HepG2 (cell line): ENCODE measurements around the gene PLCB1. TPM values are rescaled to one million over a fixed set of nuclear protein-coding genes. Genes with fewer than 3 reads are reported as not detected.

Experiments
- BRD4 ChIP-seq: sonication (generic); formaldehyde crosslinking; IDR thresholded peaks from 2 replicates; pipeline ENCODE4 v1.4.0; 2020; ENCODE audit warnings: missing genetic modification reagents
- CREB1 ChIP-seq, 2 experiments: fragments of 450-650 bp in 1 of 2; IDR thresholded peaks; 2 replicates each; pipeline ENCODE4 v1.6.1; 2016 to 2017; ENCODE audit warnings: control low read depth in 1 of 2, mild to moderate bottlenecking in 1 of 2, missing compliant biosample characterization in 1 of 2, missing genetic modification characterization in 1 of 2
- FOXP1 ChIP-seq, 2 experiments: fragments of 450-650 bp in 1 of 2; IDR thresholded peaks; 2 replicates each; pipeline ENCODE4 v1.6.1; 2017 to 2018; ENCODE audit warnings: antibody characterized with exemption in 1 of 2
- HDAC6 ChIP-seq: fragments of 200-600 bp; sonication (generic); IDR thresholded peaks from 2 replicates; pipeline ENCODE4 v1.7.0; 2017; ENCODE audit warnings: mild to moderate bottlenecking, antibody characterized with exemption, low read length, low read depth
- KDM6A ChIP-seq: IDR thresholded peaks from 2 replicates; pipeline ENCODE4 v1.6.1; 2016; ENCODE audit warnings: low read depth
- KLF16 ChIP-seq, 2 experiments: sonication (generic) in 1 of 2; formaldehyde crosslinking in 1 of 2; IDR thresholded peaks; 2 replicates each; pipeline versions ENCODE4 v1.6.1 to v1.8.0; 2016 to 2023; ENCODE audit warnings: missing genetic modification reagents in 2 of 2, missing compliant biosample characterization in 1 of 2
- POLR2G ChIP-seq: fragments of 200-400 bp; formaldehyde crosslinking; IDR thresholded peaks from 2 replicates; pipeline ENCODE4 v1.6.1; 2018; ENCODE audit warnings: mild to moderate bottlenecking, low read depth, low read length, moderate library complexity
- SAP130 ChIP-seq: IDR thresholded peaks from 2 replicates; pipeline ENCODE4 v1.6.1; 2016; ENCODE audit warnings: low read depth
- SRSF9 ChIP-seq: fragments of 200-400 bp; formaldehyde crosslinking; IDR thresholded peaks from 2 replicates; pipeline ENCODE4 v1.6.1; 2018; ENCODE audit warnings: borderline replicate concordance, mild to moderate bottlenecking, low read depth, low read length; ENCODE audit not compliant: insufficient read depth, poor library complexity, severe bottlenecking
- XRCC5 ChIP-seq: fragments of 200-400 bp; formaldehyde crosslinking; optimal IDR thresholded peaks from 2 replicates; pipeline ENCODE3; 2017; ENCODE audit warnings: mild to moderate bottlenecking, low read length
- ZFP36 ChIP-seq: fragments of 150-350 bp; IDR thresholded peaks from 2 replicates; pipeline ENCODE4 v1.6.1; 2018; ENCODE audit warnings: borderline replicate concordance, low read length, low read depth; ENCODE audit not compliant: partially characterized antibody
- ZNF138 ChIP-seq: sonication (generic); formaldehyde crosslinking; IDR thresholded peaks from 2 replicates; pipeline ENCODE4 v1.5.0; 2020; ENCODE audit warnings: mild to moderate bottlenecking, low read depth, missing genetic modification reagents
- ZNF17 ChIP-seq: sonication (generic); formaldehyde crosslinking; IDR thresholded peaks from 2 replicates; pipeline ENCODE4 v1.5.0; 2020; ENCODE audit warnings: mild to moderate bottlenecking, missing genetic modification reagents
- ZNF619 ChIP-seq: sonication (generic); formaldehyde crosslinking; IDR thresholded peaks from 2 replicates; pipeline ENCODE4 v1.4.0; 2020; ENCODE audit warnings: mild to moderate bottlenecking, missing genetic modification reagents
- ZNF775 ChIP-seq: sonication (generic); formaldehyde crosslinking; IDR thresholded peaks from 2 replicates; pipeline ENCODE4 v1.4.0; 2020; ENCODE audit warnings: missing genetic modification reagents, mild to moderate bottlenecking, moderate library complexity, borderline replicate concordance
- polyA plus RNA-seq, 8 experiments: library from polyadenylated mRNA; depleted of rRNA in 3 of 8; stranded (reverse) in 7 of 8; unstranded in 1 of 8; fragments of >200 nt; fragmentation: Illumina TruSeq in 4 of 8; extraction: Trizol in 4 of 8; gene quantifications; 2 replicates each; pipeline versions ENCODE4 v1.2.1 to v1.2.3, GENCODE V29; 2011 to 2016; ENCODE audit warnings: low read depth in 4 of 8, missing spikeins in 1 of 8, mixed read lengths in 1 of 8; ENCODE audit not compliant: insufficient read depth in 1 of 8
- total RNA-seq, 5 experiments: library from RNA; depleted of rRNA; stranded (reverse); fragments of >200 nt; fragmentation: Illumina TruSeq; extraction: Trizol; gene quantifications; 2 replicates each; pipeline ENCODE4 v1.2.3, GENCODE V29; 2016; ENCODE audit warnings: low read depth in 1 of 5
- TF ChIP-seq, protein P1 (sequence below): sonication (generic); formaldehyde crosslinking; IDR thresholded peaks from 2 replicates; pipeline ENCODE4 v1.5.1; 2020; ENCODE audit warnings: mild to moderate bottlenecking, missing genetic modification reagents, borderline replicate concordance
- TF ChIP-seq, protein P2 (sequence below): fragments of 450-650 bp; IDR thresholded peaks from 2 replicates; pipeline ENCODE4 v1.6.1; 2016
- TF ChIP-seq, protein P3 (sequence below): IDR thresholded peaks from 2 replicates; pipeline ENCODE4 v1.6.1; 2016; ENCODE audit warnings: low read depth
- TF ChIP-seq, protein P4 (sequence below): sonication (generic); formaldehyde crosslinking; IDR thresholded peaks from 2 replicates; pipeline ENCODE4 v1.5.0; 2020; ENCODE audit warnings: missing genetic modification reagents

PLCB1 gene
- total and polyA plus RNA-seq, 2 of the 13 experiments (the other 11 are each of a cell fraction or from before 2014, with no cell fraction given): 42.4 to 55.9 TPM

DNA sequence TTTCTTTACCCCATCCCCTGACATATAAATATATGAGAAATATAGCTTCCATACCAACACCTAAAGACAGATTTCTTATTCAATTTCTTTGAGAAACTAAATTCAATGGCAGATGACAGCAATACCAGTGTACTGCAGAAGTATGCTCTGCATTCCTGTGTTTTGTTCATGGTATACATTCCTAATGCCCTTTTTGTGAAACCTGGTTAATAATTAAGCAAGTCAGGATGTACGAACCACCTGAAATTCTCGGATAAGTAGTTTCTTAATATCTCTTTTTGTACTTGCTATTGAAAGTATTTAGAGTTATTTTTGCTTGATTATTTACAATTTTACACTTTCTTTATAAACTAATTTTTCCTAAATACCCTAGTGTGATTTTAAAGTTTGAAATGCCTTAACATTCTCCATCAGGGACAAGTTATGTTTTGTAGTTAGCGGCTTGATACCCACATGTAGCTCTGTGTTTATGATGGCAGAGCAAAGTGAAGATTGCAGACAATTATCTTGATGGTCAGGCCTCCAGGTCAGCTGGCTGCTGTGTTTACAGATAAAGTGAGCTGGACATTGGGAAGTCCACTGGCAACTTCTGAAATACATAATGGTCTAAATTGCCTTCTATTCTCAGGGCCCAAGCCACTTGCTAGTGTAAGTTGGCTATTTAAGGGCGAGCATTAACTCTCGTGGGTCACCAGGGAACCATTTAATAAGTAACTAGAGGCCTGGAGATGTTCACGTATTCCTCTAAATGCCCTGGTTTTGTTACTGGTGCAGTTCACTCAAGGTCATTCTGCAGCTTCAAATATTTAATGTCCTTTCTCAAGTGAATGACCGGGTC lies 58.2 kb downstream of the PLCB1 start (continued):
- peak in 1 of 2 experiments; percentile 42; a peak in 1 of 4 replicates for TF ChIP-seq KLF16 (CRISPR knock-in tag; IDR thresholded peaks at IDR 0.05)
- no peak for TF ChIP-seq SRSF9
- no peak for TF ChIP-seq ZNF775 (CRISPR knock-in tag)
- TF ChIP-seq KDM6A (CRISPR knock-in tag): peak; percentile 50
- no peak for TF ChIP-seq ZNF138 (CRISPR knock-in tag)
- TF ChIP-seq ZNF17: no peak
- no peak for TF ChIP-seq CREB1 (IDR thresholded peaks at IDR 0.05)
- TF ChIP-seq CREB1 (CRISPR knock-in tag; IDR thresholded peaks at IDR 0.05): peak; percentile 61
- TF ChIP-seq, protein P1, sequence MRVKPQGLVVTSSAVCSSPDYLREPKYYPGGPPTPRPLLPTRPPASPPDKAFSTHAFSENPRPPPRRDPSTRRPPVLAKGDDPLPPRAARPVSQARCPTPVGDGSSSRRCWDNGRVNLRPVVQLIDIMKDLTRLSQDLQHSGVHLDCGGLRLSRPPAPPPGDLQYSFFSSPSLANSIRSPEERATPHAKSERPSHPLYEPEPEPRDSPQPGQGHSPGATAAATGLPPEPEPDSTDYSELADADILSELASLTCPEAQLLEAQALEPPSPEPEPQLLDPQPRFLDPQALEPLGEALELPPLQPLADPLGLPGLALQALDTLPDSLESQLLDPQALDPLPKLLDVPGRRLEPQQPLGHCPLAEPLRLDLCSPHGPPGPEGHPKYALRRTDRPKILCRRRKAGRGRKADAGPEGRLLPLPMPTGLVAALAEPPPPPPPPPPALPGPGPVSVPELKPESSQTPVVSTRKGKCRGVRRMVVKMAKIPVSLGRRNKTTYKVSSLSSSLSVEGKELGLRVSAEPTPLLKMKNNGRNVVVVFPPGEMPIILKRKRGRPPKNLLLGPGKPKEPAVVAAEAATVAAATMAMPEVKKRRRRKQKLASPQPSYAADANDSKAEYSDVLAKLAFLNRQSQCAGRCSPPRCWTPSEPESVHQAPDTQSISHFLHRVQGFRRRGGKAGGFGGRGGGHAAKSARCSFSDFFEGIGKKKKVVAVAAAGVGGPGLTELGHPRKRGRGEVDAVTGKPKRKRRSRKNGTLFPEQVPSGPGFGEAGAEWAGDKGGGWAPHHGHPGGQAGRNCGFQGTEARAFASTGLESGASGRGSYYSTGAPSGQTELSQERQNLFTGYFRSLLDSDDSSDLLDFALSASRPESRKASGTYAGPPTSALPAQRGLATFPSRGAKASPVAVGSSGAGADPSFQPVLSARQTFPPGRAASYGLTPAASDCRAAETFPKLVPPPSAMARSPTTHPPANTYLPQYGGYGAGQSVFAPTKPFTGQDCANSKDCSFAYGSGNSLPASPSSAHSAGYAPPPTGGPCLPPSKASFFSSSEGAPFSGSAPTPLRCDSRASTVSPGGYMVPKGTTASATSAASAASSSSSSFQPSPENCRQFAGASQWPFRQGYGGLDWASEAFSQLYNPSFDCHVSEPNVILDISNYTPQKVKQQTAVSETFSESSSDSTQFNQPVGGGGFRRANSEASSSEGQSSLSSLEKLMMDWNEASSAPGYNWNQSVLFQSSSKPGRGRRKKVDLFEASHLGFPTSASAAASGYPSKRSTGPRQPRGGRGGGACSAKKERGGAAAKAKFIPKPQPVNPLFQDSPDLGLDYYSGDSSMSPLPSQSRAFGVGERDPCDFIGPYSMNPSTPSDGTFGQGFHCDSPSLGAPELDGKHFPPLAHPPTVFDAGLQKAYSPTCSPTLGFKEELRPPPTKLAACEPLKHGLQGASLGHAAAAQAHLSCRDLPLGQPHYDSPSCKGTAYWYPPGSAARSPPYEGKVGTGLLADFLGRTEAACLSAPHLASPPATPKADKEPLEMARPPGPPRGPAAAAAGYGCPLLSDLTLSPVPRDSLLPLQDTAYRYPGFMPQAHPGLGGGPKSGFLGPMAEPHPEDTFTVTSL: peak; percentile 92; the same call in 1 of the 2 replicates
- 0 out of 2 replicates have a peak, but pooled peaks have one; percentile 45 for TF ChIP-seq POLR2G
- TF ChIP-seq, protein P2, sequence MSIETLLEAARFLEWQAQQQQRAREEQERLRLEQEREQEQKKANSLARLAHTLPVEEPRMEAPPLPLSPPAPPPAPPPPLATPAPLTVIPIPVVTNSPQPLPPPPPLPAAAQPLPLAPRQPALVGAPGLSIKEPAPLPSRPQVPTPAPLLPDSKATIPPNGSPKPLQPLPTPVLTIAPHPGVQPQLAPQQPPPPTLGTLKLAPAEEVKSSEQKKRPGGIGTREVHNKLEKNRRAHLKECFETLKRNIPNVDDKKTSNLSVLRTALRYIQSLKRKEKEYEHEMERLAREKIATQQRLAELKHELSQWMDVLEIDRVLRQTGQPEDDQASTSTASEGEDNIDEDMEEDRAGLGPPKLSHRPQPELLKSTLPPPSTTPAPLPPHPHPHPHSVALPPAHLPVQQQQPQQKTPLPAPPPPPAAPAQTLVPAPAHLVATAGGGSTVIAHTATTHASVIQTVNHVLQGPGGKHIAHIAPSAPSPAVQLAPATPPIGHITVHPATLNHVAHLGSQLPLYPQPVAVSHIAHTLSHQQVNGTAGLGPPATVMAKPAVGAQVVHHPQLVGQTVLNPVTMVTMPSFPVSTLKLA: no peak
- TF ChIP-seq ZFP36: no peak
- TF ChIP-seq HDAC6: no peak
- TF ChIP-seq SAP130 (CRISPR knock-in tag): peak; percentile 87
- TF ChIP-seq BRD4: 0 out of 2 replicates have a peak, but pooled peaks have one; percentile 32
- TF ChIP-seq, protein P3, sequence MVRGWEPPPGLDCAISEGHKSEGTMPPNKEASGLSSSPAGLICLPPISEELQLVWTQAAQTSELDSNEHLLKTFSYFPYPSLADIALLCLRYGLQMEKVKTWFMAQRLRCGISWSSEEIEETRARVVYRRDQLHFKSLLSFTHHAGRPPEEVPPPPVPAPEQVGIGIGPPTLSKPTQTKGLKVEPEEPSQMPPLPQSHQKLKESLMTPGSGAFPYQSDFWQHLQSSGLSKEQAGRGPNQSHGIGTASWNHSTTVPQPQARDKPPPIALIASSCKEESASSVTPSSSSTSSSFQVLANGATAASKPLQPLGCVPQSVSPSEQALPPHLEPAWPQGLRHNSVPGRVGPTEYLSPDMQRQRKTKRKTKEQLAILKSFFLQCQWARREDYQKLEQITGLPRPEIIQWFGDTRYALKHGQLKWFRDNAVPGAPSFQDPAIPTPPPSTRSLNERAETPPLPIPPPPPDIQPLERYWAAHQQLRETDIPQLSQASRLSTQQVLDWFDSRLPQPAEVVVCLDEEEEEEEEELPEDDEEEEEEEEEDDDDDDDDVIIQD (CRISPR knock-in tag): peak; percentile 76
- no peak for TF ChIP-seq ZNF619
- peak; percentile 69 for TF ChIP-seq XRCC5
- no peak for TF ChIP-seq FOXP1 (IDR thresholded peaks at IDR 0.05)
- peak; percentile 65 for TF ChIP-seq FOXP1 (CRISPR knock-in tag; IDR thresholded peaks at IDR 0.05)
- TF ChIP-seq, protein P4, sequence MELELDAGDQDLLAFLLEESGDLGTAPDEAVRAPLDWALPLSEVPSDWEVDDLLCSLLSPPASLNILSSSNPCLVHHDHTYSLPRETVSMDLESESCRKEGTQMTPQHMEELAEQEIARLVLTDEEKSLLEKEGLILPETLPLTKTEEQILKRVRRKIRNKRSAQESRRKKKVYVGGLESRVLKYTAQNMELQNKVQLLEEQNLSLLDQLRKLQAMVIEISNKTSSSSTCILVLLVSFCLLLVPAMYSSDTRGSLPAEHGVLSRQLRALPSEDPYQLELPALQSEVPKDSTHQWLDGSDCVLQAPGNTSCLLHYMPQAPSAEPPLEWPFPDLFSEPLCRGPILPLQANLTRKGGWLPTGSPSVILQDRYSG: no peak
